Measurements from ENCODE around the gene TENM4.

Gene TENM4

GRCh38 chr11:79440571-79441460 is at the start of gene TENM4:
TENM4 (minus strand) TSS chr11:79441030; CDS start chr11:79069944, 371,086 bp downstream.
- peak; percentile 46 to 69 for DNase-seq

- no peak for DNase-seq
These were observed 47.5 kb upstream of the TENM4 start for GRCh38 chr11:79488286-79488685.

GRCh38 chr11:79487412-79487811 is 46.6 kb upstream of the TENM4 start:
- no peak for DNase-seq

- no peak for DNase-seq
These were observed 45.6 kb upstream of the TENM4 start for GRCh38 chr11:79486242-79486984.

DNA sequence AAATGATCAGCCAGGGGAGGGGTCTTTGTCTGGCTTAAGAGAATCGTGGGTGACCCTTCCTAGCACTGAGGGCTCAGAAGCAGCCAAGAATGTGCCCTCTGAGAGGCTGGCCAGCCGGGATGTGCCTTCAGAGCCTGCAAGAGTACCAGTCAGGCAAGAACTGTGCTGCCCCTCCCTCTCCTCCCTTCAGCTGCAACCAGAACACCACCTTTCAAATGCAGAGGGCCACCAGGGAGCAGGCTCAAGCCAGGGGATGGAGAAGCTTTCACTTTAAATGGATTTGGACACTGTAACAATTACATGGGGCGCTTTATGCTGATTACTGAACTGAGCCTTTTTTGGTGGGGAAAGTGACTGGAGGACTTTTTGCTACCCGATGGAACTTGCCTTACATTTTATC is 44.9 kb upstream of the TENM4 start:
- DNase-seq, result no peak

DNA sequence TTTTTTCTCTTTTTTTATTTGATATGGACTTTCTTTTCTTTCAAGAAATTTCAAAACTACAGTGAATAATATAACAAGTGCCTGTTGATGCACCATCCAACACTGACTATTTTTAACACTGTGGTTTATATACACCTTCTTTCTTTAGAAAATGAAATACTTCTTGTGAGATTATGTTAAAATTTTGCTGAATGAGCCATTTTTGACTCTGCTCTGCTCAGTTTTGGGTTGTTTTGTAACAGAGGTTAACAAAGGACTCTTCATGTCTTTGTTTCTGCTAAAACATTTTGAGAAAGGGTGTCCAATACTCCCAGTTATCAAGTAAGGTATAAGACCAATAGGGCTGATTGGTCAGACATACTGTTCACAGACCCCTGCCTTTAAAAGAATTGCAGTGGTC is 44.0 kb upstream of the TENM4 start:
- no peak for DNase-seq

DNA sequence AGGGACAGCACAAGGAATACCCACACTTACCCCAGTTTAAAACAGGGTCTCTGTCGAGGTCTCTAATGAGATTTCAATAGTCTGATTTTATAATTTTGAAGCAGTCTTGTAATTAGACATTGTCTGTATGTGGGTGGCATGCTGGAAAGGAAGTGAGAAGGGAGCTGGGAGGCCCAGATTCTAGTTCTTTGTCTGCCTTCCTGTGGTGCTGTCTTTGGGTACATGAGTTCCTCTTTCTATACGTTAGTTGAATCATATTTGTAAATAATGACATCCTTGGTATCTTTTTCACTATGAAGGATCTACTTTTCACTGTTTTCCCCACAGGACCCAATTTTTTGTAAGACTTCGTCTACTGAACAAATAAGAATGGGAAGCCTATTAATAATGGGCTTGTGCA is 42.0 kb upstream of the TENM4 start:
- DNase-seq, result no peak

GRCh38 chr11:79481795-79482194 is 41.0 kb upstream of the TENM4 start:
- no peak for DNase-seq

- DNase-seq, result no peak
These were observed 40.0 kb upstream of the TENM4 start for GRCh38 chr11:79480864-79481263.

DNA sequence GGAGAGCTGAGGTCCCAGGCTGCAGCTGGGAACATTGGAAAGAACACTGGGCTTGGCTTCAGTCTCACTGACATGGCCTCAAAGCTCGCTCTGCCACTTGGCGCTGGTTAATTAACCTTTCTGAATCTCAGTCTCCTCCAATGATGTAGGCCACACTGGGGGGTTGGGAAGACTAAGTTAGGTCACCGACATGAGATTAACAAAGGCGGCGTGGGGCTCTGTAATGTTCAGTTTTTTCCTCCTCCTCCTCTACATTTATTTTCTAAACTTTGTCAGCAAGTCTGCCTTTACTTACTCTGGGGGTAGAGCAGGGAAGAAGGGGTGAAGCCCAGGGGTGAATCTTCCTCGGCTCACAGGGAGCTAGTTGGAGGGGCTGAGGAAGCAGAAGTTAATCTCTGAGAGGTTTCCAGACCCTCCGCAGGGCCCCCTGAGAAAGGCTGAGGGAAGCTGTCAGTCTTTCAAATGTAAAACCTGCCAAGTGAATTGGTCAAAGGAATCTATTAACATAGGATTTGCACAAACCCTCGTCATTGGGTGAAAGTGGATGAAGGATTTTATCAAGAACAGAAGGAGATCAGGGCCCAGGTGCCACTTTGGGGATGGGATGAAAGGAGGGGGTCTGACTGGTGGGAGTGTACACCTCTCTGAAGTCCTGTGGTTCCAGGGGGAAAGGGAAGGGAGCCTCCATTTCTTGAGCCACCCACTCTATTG is 32.1 kb upstream of the TENM4 start:
- no peak for DNase-seq

- DNase-seq, result no peak
These were observed 30.4 kb upstream of the TENM4 start for GRCh38 chr11:79471071-79471844.

DNA sequence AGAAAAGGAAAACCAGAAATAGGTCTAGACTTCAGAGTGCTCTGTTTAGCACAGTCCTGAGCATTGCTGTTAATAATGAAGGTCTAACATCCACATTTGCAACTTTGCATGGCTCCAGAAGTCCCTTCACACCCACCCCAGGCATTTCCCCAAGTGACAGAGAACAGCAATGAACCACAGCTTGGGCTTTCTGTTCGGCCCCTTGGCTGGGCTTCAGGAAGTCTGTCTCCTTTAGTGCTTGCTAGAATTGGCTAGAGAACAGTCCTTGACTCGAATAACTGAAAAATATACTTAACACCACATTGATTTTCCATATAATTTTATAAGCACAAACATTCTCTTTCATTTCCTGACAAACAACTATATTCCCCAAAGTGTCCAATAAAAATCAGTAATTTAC is 29.3 kb upstream of the TENM4 start:
- no peak for DNase-seq

GRCh38 chr11:79467761-79468160 is 26.9 kb upstream of the TENM4 start:
- no peak for DNase-seq

GRCh38 chr11:79466411-79466810 is 25.6 kb upstream of the TENM4 start:
- DNase-seq, result no peak

GRCh38 chr11:79465160-79465559 is 24.3 kb upstream of the TENM4 start:
- no peak for DNase-seq

DNA sequence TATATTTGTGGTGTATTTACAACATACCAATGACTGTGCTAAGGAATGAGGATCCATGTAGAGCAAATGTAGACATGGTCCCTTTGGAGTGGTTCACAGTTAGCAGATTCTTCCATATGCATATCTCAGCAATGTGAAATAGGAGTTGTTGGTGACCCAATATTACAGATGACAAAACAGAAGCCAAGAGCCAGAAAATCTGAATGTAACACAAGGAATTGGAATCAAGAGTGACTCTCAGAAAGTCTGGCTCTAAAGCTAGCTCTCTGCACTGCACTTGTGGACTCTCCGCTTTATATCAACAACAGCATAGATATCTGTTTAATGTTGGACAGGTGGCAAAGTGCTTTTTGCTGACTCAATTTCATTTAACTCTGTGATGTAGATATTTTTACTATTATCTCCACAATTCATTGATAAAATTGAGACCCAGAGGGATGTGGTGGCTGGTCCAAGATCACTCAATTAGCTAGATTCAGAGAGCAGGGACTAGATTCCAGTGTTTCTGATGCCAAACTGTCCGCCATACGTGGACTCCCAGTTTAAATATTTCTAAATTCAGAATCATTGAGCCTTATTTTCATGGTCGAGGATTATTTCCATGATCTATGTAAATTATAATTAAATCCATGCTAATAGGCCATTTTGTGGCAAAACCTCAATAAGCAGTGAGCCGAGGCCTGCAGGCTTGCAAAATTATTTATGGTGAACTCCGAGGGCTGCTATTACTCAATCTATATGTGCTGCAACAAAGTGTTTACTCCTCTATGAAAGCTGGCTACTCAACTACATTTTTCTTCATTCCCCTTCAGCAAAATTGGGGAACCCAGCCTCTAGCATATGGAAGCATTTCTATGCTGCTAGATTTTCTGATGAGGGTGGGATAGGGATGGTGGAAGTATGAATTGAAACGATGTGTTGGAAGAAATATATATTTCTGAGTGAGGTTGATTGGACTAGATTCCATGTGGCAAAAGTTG is 21.1 kb upstream of the TENM4 start:
- DNase-seq, result no peak

GRCh38 chr11:79461144-79461543 is 20.3 kb upstream of the TENM4 start:
- DNase-seq, result no peak

DNA sequence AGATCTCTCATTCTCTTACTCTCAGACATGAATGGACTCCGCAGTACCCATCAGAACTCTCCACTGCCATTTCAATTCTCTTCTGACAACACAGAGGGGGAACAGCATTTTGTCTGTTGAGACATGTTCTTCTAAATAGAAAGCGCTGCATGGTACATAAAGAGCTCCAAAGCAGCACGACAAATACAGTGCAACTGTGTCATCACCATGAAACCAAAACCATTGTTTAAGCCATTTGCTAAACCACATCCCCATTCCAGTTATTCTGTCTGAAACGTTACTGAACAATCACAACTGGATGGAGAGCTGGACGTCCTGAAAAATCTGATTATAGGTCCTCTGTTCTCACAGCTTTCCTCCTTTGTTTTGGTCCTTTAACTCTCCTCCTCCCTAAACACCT is 17.9 kb upstream of the TENM4 start:
- no peak for DNase-seq

DNA sequence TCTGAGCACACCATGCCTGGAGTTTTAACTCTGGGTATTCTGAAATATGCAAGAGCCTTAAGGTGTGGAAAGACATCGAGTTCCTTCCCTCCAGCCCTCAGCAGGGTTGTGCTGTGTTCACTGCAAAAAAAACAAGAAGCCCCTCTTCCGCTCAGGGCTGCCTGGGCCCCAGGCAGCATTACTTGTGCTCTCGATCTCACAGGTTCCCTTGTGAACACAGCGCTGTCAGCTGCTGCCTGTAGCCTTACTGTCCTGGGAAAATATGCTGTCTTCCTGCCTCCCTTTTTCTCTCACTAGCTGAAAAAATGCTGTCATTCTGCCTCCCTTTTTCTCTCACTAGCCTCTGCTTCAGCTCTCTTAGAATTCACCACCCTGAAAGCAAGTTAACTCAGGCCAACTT is 15.7 kb upstream of the TENM4 start:
- DNase-seq, result no peak

DNA sequence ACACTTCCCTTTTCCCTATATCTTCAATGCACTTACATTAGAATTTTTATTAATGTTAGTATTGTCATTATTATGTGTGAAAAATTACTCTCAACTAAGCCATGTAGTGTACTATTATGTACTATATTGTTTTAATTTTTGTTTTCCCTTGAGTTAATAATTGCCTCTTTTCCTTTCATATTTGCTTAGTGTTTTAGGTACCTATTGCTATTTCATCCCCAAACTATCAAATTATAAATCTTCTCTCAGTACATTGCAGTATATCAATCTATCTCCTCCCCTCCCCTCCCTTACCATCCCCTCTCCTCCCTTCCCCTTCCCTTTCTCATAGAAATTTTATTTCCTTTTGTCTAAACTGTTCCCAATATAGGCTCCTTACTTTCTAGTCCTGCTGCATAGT is 12.8 kb upstream of the TENM4 start:
- no peak for DNase-seq

GRCh38 chr11:79449040-79449439 is 8.2 kb upstream of the TENM4 start:
- no peak for DNase-seq

Data from NCI-H187 (cell line).